MM.1S (cell line): Measurements from ENCODE around the gene AGER.
A peak's percentile ranks its signal among the peaks of the same experiment; 100 is the strongest.

Experiments
- DNase-seq: peaks from one replicate; pipeline ENCODE4 v3.0.0-alpha.2; 2015
- H2AFZ ChIP-seq: fragments of 300-600 bp; sonication (generic); 2 replicates; pipeline ENCODE4 v1.6.0; 2016; ENCODE audit warnings: antibody characterized with exemption, low read length
- H3F3A ChIP-seq: fragments of 300-600 bp; sonication (generic); 2 replicates; pipeline ENCODE4 v1.6.1; 2016; ENCODE audit warnings: mild to moderate bottlenecking, antibody characterized with exemption, low read length, moderate library complexity, mixed read lengths; ENCODE audit not compliant: insufficient read depth
- H3K27ac ChIP-seq: fragments of 300-600 bp; sonication (generic); 2 replicates; pipeline ENCODE4 v1.5.1; 2016; ENCODE audit warnings: mild to moderate bottlenecking, low read length
- H3K27me3 ChIP-seq: fragments of 300-600 bp; sonication (generic); replicated peaks from 2 replicates; pipeline ENCODE4 v1.6.0; 2016; ENCODE audit warnings: low read length; ENCODE audit not compliant: insufficient read depth
- H3K36me3 ChIP-seq: fragments of 300-600 bp; sonication (generic); replicated peaks from 2 replicates; pipeline ENCODE4 v1.6.1; 2016; ENCODE audit warnings: mild to moderate bottlenecking, low read length, mixed read lengths; ENCODE audit not compliant: insufficient read depth
- H3K4me1 ChIP-seq: fragments of 300-600 bp; sonication (generic); 2 replicates; pipeline ENCODE4 v1.6.1; 2016; ENCODE audit warnings: low read length, mixed read lengths
- H3K4me2 ChIP-seq: fragments of 300-600 bp; sonication (generic); 2 replicates; pipeline ENCODE4 v1.6.0; 2016; ENCODE audit warnings: low read depth, low read length
- H3K4me3 ChIP-seq: fragments of 300-600 bp; sonication (generic); 2 replicates; pipeline ENCODE4 v1.5.1; 2016; ENCODE audit warnings: low read length, mixed read lengths
- H3K79me2 ChIP-seq: fragments of 300-600 bp; sonication (generic); 2 replicates; pipeline ENCODE4 v1.6.1; 2016; ENCODE audit warnings: mixed run types, low read length, mixed read lengths
- H3K9ac ChIP-seq: fragments of 300-600 bp; sonication (generic); 2 replicates; pipeline ENCODE4 v1.6.1; 2016; ENCODE audit warnings: low read length, mixed read lengths
- H3K9me2 ChIP-seq: fragments of 300-600 bp; sonication (generic); replicated peaks from 2 replicates; pipeline ENCODE4 v1.6.1; 2016; ENCODE audit warnings: mild to moderate bottlenecking, low read length, mixed read lengths; ENCODE audit not compliant: insufficient read depth
- H3K9me3 ChIP-seq: fragments of 300-600 bp; sonication (generic); replicated peaks from 2 replicates; pipeline ENCODE4 v1.6.1; 2016; ENCODE audit warnings: mild to moderate bottlenecking, low read length, mixed read lengths; ENCODE audit not compliant: insufficient read depth
- H4K20me1 ChIP-seq: fragments of 300-600 bp; sonication (generic); 2 replicates; pipeline ENCODE4 v1.6.1; 2016; ENCODE audit warnings: mild to moderate bottlenecking, low read length, moderate library complexity, mixed read lengths; ENCODE audit not compliant: insufficient read depth
- CTCF ChIP-seq: fragments of 300-600 bp; sonication (generic); IDR thresholded peaks from 2 replicates; pipeline ENCODE4 v1.5.1; 2016; ENCODE audit warnings: antibody characterized with exemption, low read length, mixed read lengths
- EZH2 ChIP-seq: fragments of 300-600 bp; sonication (generic); optimal IDR thresholded peaks from 2 replicates; pipeline ENCODE3; 2017; ENCODE audit warnings: low read depth, mild to moderate bottlenecking, antibody characterized with exemption, low read length, mixed read lengths
- EZH2phosphoT487 ChIP-seq: fragments of 300-600 bp; sonication (generic); IDR thresholded peaks from 2 replicates; pipeline ENCODE4 v1.6.1; 2018; ENCODE audit warnings: antibody characterized with exemption, low read length

Gene AGER

GRCh38 chr6:32181148-32181702, 2.8 kb downstream of the AGER start:
- Histone ChIP-seq H3K27me3 (no peaks in the 10 kb centered on the region), H3K4me3 (no peak overlapping the region), H3K4me1 (peaks cover 15% of the 10 kb centered on the region), H3F3A (peaks cover 18% of the 10 kb centered on the region), H4K20me1 (no peaks in the 10 kb centered on the region), H3K9me3 (no peaks in the 10 kb centered on the region), H3K27ac (no peak overlapping the region), H3K79me2 (peaks cover 8% of the 10 kb centered on the region), H3K9ac (no peak overlapping the region), H3K9me2 (no peaks in the 10 kb centered on the region), H2AFZ (no peak overlapping the region), H3K4me2 (no peak overlapping the region), H3K36me3 (no peaks in the 10 kb centered on the region)
- DNase-seq: no peak
- TF ChIP-seq CTCF (no peak), EZH2phosphoT487 (no peak), EZH2 (no peak)

GRCh38 chr6:32179766-32180405, 4.2 kb downstream of the AGER start:
- no peak overlapping the region for H3K4me3 ChIP-seq
- no peak overlapping the region for H2AFZ ChIP-seq
- no peaks in the 10 kb centered on the region for H3K9me3 ChIP-seq
- H3K36me3 ChIP-seq: no peaks in the 10 kb centered on the region
- no peaks in the 10 kb centered on the region for H4K20me1 ChIP-seq
- no peaks in the 10 kb centered on the region for H3K27me3 ChIP-seq
- no peak for TF ChIP-seq EZH2phosphoT487
- no peak overlapping the region for H3K9ac ChIP-seq
- peaks cover 19% of the 10 kb centered on the region for H3F3A ChIP-seq
- peaks cover 21% of the 10 kb centered on the region for H3K4me1 ChIP-seq
- peaks cover 15% of the 10 kb centered on the region for H3K79me2 ChIP-seq
- DNase-seq: no peak
- no peaks in the 10 kb centered on the region for H3K9me2 ChIP-seq
- H3K4me2 ChIP-seq: no peak overlapping the region
- no peak overlapping the region for H3K27ac ChIP-seq

GRCh38 chr6:32178547-32179440, 5.3 kb downstream of the AGER start:
- no peak for TF ChIP-seq CTCF
- no peak for TF ChIP-seq EZH2phosphoT487
- no peak for TF ChIP-seq EZH2
- H3K79me2 ChIP-seq: peaks cover 17% of the 10 kb centered on the region
- no peak for DNase-seq
- H3K36me3 ChIP-seq: no peaks in the 10 kb centered on the region
- H3K27ac ChIP-seq: peak overlapping the region; percentile 96; the same call in 1 of the 2 replicates
- H2AFZ ChIP-seq: peak overlapping the region; percentile 59
- no peaks in the 10 kb centered on the region for H3K9me3 ChIP-seq
- no peaks in the 10 kb centered on the region for H3K9me2 ChIP-seq
- H3F3A ChIP-seq: peaks cover 19% of the 10 kb centered on the region
- H4K20me1 ChIP-seq: no peaks in the 10 kb centered on the region
- peak overlapping the region; percentile 82 for H3K4me3 ChIP-seq
- H3K9ac ChIP-seq: peak overlapping the region; percentile 70
- peak overlapping the region; percentile 97 for H3K4me2 ChIP-seq
- peaks cover 21% of the 10 kb centered on the region for H3K4me1 ChIP-seq
- no peaks in the 10 kb centered on the region for H3K27me3 ChIP-seq
